Astrocyte (in vitro differentiated cells and primary cell): ENCODE results near the gene TIMM29. TPM values are rescaled to one million over a fixed set of nuclear protein-coding genes. Genes with fewer than 3 reads are reported as not detected.

ENCODE experiments used
- DNase-seq: peaks from one replicate; pipeline ENCODE4 v3.0.0-alpha.2; 2010; ENCODE audit warnings: low read depth
- FAIRE-seq: peaks from 2 replicates; lab custom pipeline; 2011; peaks lifted over from hg19 to GRCh38; lab: Jason Lieb, UNC
- H2AFZ ChIP-seq: 2 replicates; pipeline ENCODE4 v1.6.0; 2012; ENCODE audit warnings: low read depth, low read length, inconsistent platforms
- H3K27ac ChIP-seq: 2 replicates; pipeline ENCODE4 v1.5.1; 2011; ENCODE audit warnings: low read depth, low read length, inconsistent platforms
- H3K27me3 ChIP-seq: 2 replicates; pipeline ENCODE4 v1.6.0; 2011; ENCODE audit warnings: low read length, inconsistent platforms; ENCODE audit not compliant: insufficient read depth
- H3K36me3 ChIP-seq: 2 replicates; pipeline ENCODE4 v1.5.1; 2011; ENCODE audit warnings: low read length, inconsistent platforms; ENCODE audit not compliant: insufficient read depth
- H3K4me1 ChIP-seq: 2 replicates; pipeline ENCODE4 v1.5.1; 2011; ENCODE audit warnings: low read length, inconsistent platforms; ENCODE audit not compliant: insufficient read depth
- H3K4me2 ChIP-seq: 2 replicates; pipeline ENCODE4 v1.6.0; 2012; ENCODE audit warnings: low read length, inconsistent platforms
- H3K4me3 ChIP-seq: 2 replicates; pipeline ENCODE4 v1.5.1; 2011; ENCODE audit warnings: low read depth, mild to moderate bottlenecking, low read length, inconsistent platforms; ENCODE audit not compliant: insufficient read depth
- H3K79me2 ChIP-seq: 2 replicates; pipeline ENCODE4 v1.6.0; 2012; ENCODE audit warnings: mild to moderate bottlenecking, low read length, inconsistent platforms; ENCODE audit not compliant: insufficient read depth
- H3K9ac ChIP-seq: 2 replicates; pipeline ENCODE4 v1.6.0; 2012; ENCODE audit warnings: mild to moderate bottlenecking, low read length, inconsistent platforms
- H3K9me3 ChIP-seq: 2 replicates; pipeline ENCODE4 v1.5.1; 2012; ENCODE audit warnings: low read depth, mild to moderate bottlenecking, low read length, inconsistent platforms; ENCODE audit not compliant: insufficient read depth
- H4K20me1 ChIP-seq: 2 replicates; pipeline ENCODE4 v1.6.0; 2012; ENCODE audit warnings: low read length, inconsistent platforms; ENCODE audit not compliant: insufficient read depth
- H3K27ac Mint-ChIP-seq: one replicate; pipeline ENCODE4 v1.8.0; 2021; ENCODE audit warnings: mild to moderate bottlenecking, mixed read lengths; ENCODE audit not compliant: unreplicated experiment
- H3K27me3 Mint-ChIP-seq: one replicate; pipeline ENCODE4 v1.8.0; 2021; ENCODE audit warnings: low read depth, mixed read lengths; ENCODE audit not compliant: unreplicated experiment
- H3K36me3 Mint-ChIP-seq: one replicate; pipeline ENCODE4 v1.8.0; 2021; ENCODE audit warnings: low read depth, mixed read lengths; ENCODE audit not compliant: unreplicated experiment
- H3K4me1 Mint-ChIP-seq: one replicate; pipeline ENCODE4 v1.8.0; 2021; ENCODE audit warnings: low read depth, mixed read lengths; ENCODE audit not compliant: unreplicated experiment
- H3K4me3 Mint-ChIP-seq: one replicate; pipeline ENCODE4 v1.8.0; 2021; ENCODE audit warnings: mild to moderate bottlenecking, moderate library complexity, mixed read lengths; ENCODE audit not compliant: unreplicated experiment
- H3K9me3 Mint-ChIP-seq: one replicate; pipeline ENCODE4 v1.8.0; 2021; ENCODE audit warnings: mild to moderate bottlenecking, mixed read lengths; ENCODE audit not compliant: unreplicated experiment
- CTCF ChIP-seq: IDR thresholded peaks from 2 replicates; pipeline ENCODE4 v1.5.1; 2011; ENCODE audit warnings: low read depth, mild to moderate bottlenecking, inconsistent platforms, low read length, moderate library complexity; ENCODE audit not compliant: insufficient read depth
- EZH2 ChIP-seq: IDR thresholded peaks from 2 replicates; pipeline ENCODE4 v1.6.1; 2012; ENCODE audit warnings: mild to moderate bottlenecking, low read length, inconsistent platforms; ENCODE audit not compliant: insufficient read depth
- total RNA-seq: library from RNA; stranded (reverse); gene quantifications from 2 replicates; pipeline ENCODE4 v1.2.1, GENCODE V29; 2021

Gene TIMM29
- total RNA-seq, 1 donor from 2014 or later, result 28.9 TPM

- Histone ChIP-seq H3K4me2 (no peak overlapping the region), H3K9me3 (no peaks in the 10 kb centered on the region), H3K27ac (no peak overlapping the region), H3K4me3 (no peak overlapping the region), H3K27me3 (no peaks in the 10 kb centered on the region), H3K9ac (no peak overlapping the region), H3K79me2 (peaks cover 93% of the 10 kb centered on the region), H4K20me1 (peaks cover 78% of the 10 kb centered on the region), H2AFZ (no peak overlapping the region), H3K36me3 (no peaks in the 10 kb centered on the region), H3K4me1 (peaks cover 10% of the 10 kb centered on the region)
- no peak overlapping the region for H3K4me3 Mint-ChIP-seq
- H3K27ac Mint-ChIP-seq, result no peak overlapping the region
- TF ChIP-seq CTCF (no peak), EZH2 (no peak)
- FAIRE-seq (no peak), DNase-seq (no peak)
- no peaks in the 10 kb centered on the region for H3K9me3 Mint-ChIP-seq
- peaks cover 7% of the 10 kb centered on the region for H3K4me1 Mint-ChIP-seq
- H3K36me3 Mint-ChIP-seq, result peaks cover 5% of the 10 kb centered on the region
- H3K27me3 Mint-ChIP-seq, result no peaks in the 10 kb centered on the region
Observed at GRCh38 chr19:10971107-10971726, 42.6 kb downstream of the TIMM29 start.

DNA sequence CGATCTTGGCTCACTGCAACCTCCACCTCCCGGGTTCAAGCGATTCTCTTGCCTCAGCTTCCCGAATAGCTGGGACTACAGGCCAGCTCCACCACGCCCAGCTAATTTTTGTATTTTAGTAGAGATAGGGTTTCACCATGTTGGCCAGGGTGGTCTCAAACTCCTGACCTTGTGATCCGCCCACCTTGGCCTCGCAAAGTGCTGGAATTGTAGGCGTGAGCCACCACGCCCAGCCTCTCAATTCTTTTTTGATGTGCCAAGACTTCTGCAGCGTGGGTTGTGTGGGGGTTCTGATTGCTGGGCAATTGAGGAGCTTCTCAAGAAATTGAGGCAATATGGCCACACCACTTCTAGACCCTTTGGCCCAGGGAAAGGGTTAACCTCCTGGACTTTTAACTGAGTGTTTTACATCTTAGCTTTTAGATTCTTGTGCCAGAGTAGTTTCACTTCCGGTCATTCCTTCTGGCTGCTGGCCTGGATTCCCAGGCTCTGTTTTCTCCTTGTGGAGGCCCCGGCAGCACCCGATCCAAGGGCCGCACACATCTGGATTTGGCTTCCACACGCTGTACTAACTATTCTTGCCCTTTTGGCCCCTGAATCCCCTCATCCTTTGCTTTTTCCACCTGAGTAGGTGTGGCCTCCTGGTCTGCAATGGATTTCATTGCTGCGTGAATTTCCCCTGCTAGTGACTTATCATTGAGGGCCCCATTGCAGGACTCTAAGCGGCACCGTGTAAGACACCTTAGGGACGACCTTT, 46.9 kb downstream of the TIMM29 start:
- no peaks in the 10 kb centered on the region for H3K27me3 ChIP-seq
- peaks cover 7% of the 10 kb centered on the region for H3K4me1 ChIP-seq
- peaks cover 96% of the 10 kb centered on the region for H3K79me2 ChIP-seq
- H3K4me2 ChIP-seq, result peak overlapping the region; percentile 28
- H3K4me3 Mint-ChIP-seq, result no peak overlapping the region
- FAIRE-seq (no peak), DNase-seq (peak; percentile 39)
- peak overlapping the region; percentile 18 for H3K27ac Mint-ChIP-seq
- H2AFZ ChIP-seq, result no peak overlapping the region
- H3K9me3 Mint-ChIP-seq, result no peaks in the 10 kb centered on the region
- peaks cover 86% of the 10 kb centered on the region for H4K20me1 ChIP-seq
- H3K4me1 Mint-ChIP-seq, result peaks cover 6% of the 10 kb centered on the region
- no peaks in the 10 kb centered on the region for H3K27me3 Mint-ChIP-seq
- H3K27ac ChIP-seq, result no peak overlapping the region
- peaks cover 4% of the 10 kb centered on the region for H3K36me3 Mint-ChIP-seq
- H3K36me3 ChIP-seq, result no peaks in the 10 kb centered on the region
- TF ChIP-seq CTCF (no peak), EZH2 (no peak)
- no peaks in the 10 kb centered on the region for H3K9me3 ChIP-seq
- no peak overlapping the region for H3K4me3 ChIP-seq
- no peak overlapping the region for H3K9ac ChIP-seq
